HEK293 (cell line): Measurements from ENCODE around the gene TRAPPC6A.

Experiments used
- CTCF ChIA-PET: fragments of 350-600 bp; formaldehyde crosslinking; extraction: SDS; loops from one replicate; lab custom pipeline; 2021; ENCODE audit warnings: antibody characterized with exemption; lab: Yijun Ruan, JAX
- POLR2A ChIA-PET: fragments of 300-600 bp; formaldehyde crosslinking; extraction: SDS; loops from one replicate; lab custom pipeline; 2020; ENCODE audit warnings: antibody characterized with exemption, inconsistent platforms; lab: Yijun Ruan, JAX
- H3K27ac ChIP-seq: fragments of 200-500 bp; sonication (Bioruptor generic); 2 replicates; pipeline ENCODE4 v1.5.1; 2014; ENCODE audit warnings: low read depth, low read length, control low read depth, inconsistent platforms; ENCODE audit errors: extremely low read depth
- H3K36me3 ChIP-seq, 2 experiments: fragments of 200-500 bp in 1 of 2; sonication (Bioruptor generic) in 1 of 2; 1 replicate in 1 of 2; 2 replicates in 1 of 2; pipeline ENCODE4 v1.5.1; 2014 to 2017; ENCODE audit warnings: inconsistent platforms in 2 of 2, low read length in 2 of 2; ENCODE audit not compliant: control insufficient read depth in 2 of 2, insufficient read depth in 1 of 2
- H3K4me1 ChIP-seq: fragments of 200-500 bp; sonication (Bioruptor generic); 2 replicates; pipeline ENCODE4 v1.5.1; 2014; ENCODE audit warnings: mild to moderate bottlenecking, low read length, inconsistent platforms; ENCODE audit not compliant: control insufficient read depth, insufficient read depth
- H3K4me3 ChIP-seq: 2 replicates; pipeline ENCODE4 v1.5.1; 2011; ENCODE audit warnings: low read depth, mild to moderate bottlenecking, control low read depth, low read length, moderate library complexity
- H3K9me3 ChIP-seq: fragments of 200-500 bp; sonication (Bioruptor generic); 2 replicates; pipeline ENCODE4 v1.5.1; 2014; ENCODE audit warnings: low read depth, low read length, inconsistent platforms; ENCODE audit not compliant: control insufficient read depth, insufficient read depth
- HOXA7 ChIP-seq: sonication (generic); formaldehyde crosslinking; IDR thresholded peaks from 2 replicates; pipeline ENCODE4 v1.8.1; 2022; ENCODE audit warnings: missing genetic modification reagents, borderline replicate concordance
- KLF7 ChIP-seq: fragments of 450-650 bp; formaldehyde crosslinking; IDR thresholded peaks from 2 replicates; pipeline ENCODE4 v1.5.1; 2016; ENCODE audit warnings: missing biosample characterization, missing genetic modification characterization, borderline replicate concordance
- WT1 ChIP-seq: fragments of 450-650 bp; formaldehyde crosslinking; IDR thresholded peaks from 2 replicates; pipeline ENCODE4 v1.5.1; 2016; ENCODE audit warnings: missing biosample characterization, missing genetic modification characterization
- YY1 ChIP-seq: fragments of 450-650 bp; formaldehyde crosslinking; IDR thresholded peaks from 2 replicates; pipeline ENCODE4 v1.5.1; 2018; ENCODE audit warnings: missing biosample characterization, missing genetic modification characterization
- ZBTB17 ChIP-seq: fragments of 450-650 bp; formaldehyde crosslinking; IDR thresholded peaks from 2 replicates; pipeline ENCODE4 v1.5.1; 2016; ENCODE audit warnings: missing biosample characterization, missing genetic modification characterization
- ZBTB20 ChIP-seq: fragments of 450-650 bp; formaldehyde crosslinking; IDR thresholded peaks from 2 replicates; pipeline ENCODE4 v1.5.1; 2016; ENCODE audit warnings: missing biosample characterization, missing genetic modification characterization
- ZNF112 ChIP-seq: fragments of 450-650 bp; formaldehyde crosslinking; IDR thresholded peaks from 2 replicates; pipeline ENCODE4 v1.5.0; 2017; ENCODE audit warnings: missing biosample characterization, missing genetic modification characterization
- ZNF157 ChIP-seq: fragments of 450-650 bp; formaldehyde crosslinking; IDR thresholded peaks from 2 replicates; pipeline ENCODE4 v1.5.1; 2016; ENCODE audit warnings: missing biosample characterization, missing genetic modification characterization
- ZNF248 ChIP-seq: fragments of 450-650 bp; formaldehyde crosslinking; IDR thresholded peaks from 2 replicates; pipeline ENCODE4 v1.5.1; 2017; ENCODE audit warnings: missing biosample characterization, missing genetic modification characterization
- ZNF426 ChIP-seq: fragments of 450-650 bp; formaldehyde crosslinking; IDR thresholded peaks from 2 replicates; pipeline ENCODE4 v1.5.1; 2017; ENCODE audit warnings: missing biosample characterization, missing genetic modification characterization, mild to moderate bottlenecking, inconsistent platforms, moderate library complexity
- ZNF514 ChIP-seq: fragments of 450-650 bp; formaldehyde crosslinking; IDR thresholded peaks from 2 replicates; pipeline ENCODE4 v1.5.1; 2016; ENCODE audit warnings: missing biosample characterization, missing genetic modification characterization
- ZNF518A ChIP-seq: fragments of 450-650 bp; formaldehyde crosslinking; conservative IDR thresholded peaks from 2 replicates; pipeline ENCODE4 v1.5.1; 2016; ENCODE audit warnings: low read depth, missing biosample characterization, missing genetic modification characterization
- ZNF621 ChIP-seq: fragments of 450-650 bp; formaldehyde crosslinking; IDR thresholded peaks from 2 replicates; pipeline ENCODE4 v1.5.1; 2017; ENCODE audit warnings: missing biosample characterization, missing genetic modification characterization
- ZNF660 ChIP-seq: fragments of 450-650 bp; IDR thresholded peaks from 2 replicates; pipeline ENCODE4 v1.5.1; 2018; ENCODE audit warnings: missing biosample characterization, mild to moderate bottlenecking, missing genetic modification characterization
- ZNF692 ChIP-seq: fragments of 450-650 bp; formaldehyde crosslinking; IDR thresholded peaks from 2 replicates; pipeline ENCODE4 v1.5.1; 2016; ENCODE audit warnings: missing biosample characterization, missing genetic modification characterization
- ZNF701 ChIP-seq: fragments of 450-650 bp; formaldehyde crosslinking; IDR thresholded peaks from 2 replicates; pipeline ENCODE4 v1.5.1; 2016; ENCODE audit warnings: missing biosample characterization, missing genetic modification characterization
- ZNF707 ChIP-seq: fragments of 450-650 bp; formaldehyde crosslinking; IDR thresholded peaks from 2 replicates; pipeline ENCODE4 v1.5.1; 2016; ENCODE audit warnings: missing biosample characterization, missing genetic modification characterization
- ZNF768 ChIP-seq: fragments of 450-650 bp; formaldehyde crosslinking; IDR thresholded peaks from 2 replicates; pipeline ENCODE4 v1.5.1; 2018; ENCODE audit warnings: missing biosample characterization, mild to moderate bottlenecking, missing genetic modification characterization

The TRAPPC6A gene

GRCh38 chr19:45191375-45191774, 13.3 kb upstream of the TRAPPC6A start (continued):
- TF ChIP-seq ZNF518A (tag by site-specific recombination) (no peak), YY1 (no peak), ZNF112 (tag by site-specific recombination) (no peak), ZNF768 (tag by site-specific recombination) (no peak)

- H3K36me3 ChIP-seq = no peaks in the 10 kb centered on the region
- ChIA-PET CTCF (interaction anchor here (1.1 kb wide), 1 partner anchor 9 kb away, joined by 4 read pairs; no protein-coding TSS in a partner anchor), POLR2A (no interaction called here)
- H3K4me3 ChIP-seq = no peak overlapping the region
- H3K4me1 ChIP-seq = no peaks in the 10 kb centered on the region
- no peak for TF ChIP-seq ZNF518A (tag by site-specific recombination)
- TF ChIP-seq HOXA7 (CRISPR knock-in tag) = no peak
- TF ChIP-seq ZNF621 (tag by site-specific recombination) = no peak
- TF ChIP-seq ZNF701 (tag by site-specific recombination) = no peak
- no peak for TF ChIP-seq ZBTB20
- TF ChIP-seq ZNF157 = no peak
- TF ChIP-seq WT1 = no peak
- no peak for TF ChIP-seq ZNF248 (tag by site-specific recombination)
- no peak for TF ChIP-seq KLF7 (tag by site-specific recombination)
- no peak for TF ChIP-seq ZBTB17 (tag by site-specific recombination)
- TF ChIP-seq ZNF692 = no peak
- no peak for TF ChIP-seq ZNF660
- no peak for TF ChIP-seq ZNF426 (tag by site-specific recombination)
- no peak for TF ChIP-seq ZNF514 (tag by site-specific recombination)
- no peak for TF ChIP-seq ZNF707 (tag by site-specific recombination)
- no peak overlapping the region for H3K27ac ChIP-seq
- H3K9me3 ChIP-seq = no peaks in the 10 kb centered on the region
Observed at GRCh38 chr19:45189971-45190370, 11.9 kb upstream of the TRAPPC6A start.
